Inflammatory macrophage treated with lipopolysaccharide for 4 hours (primary cell): ENCODE measurements around the gene PLSCR5.

Source experiments
- DNase-seq: peaks from one replicate; pipeline ENCODE4 v3.0.0-alpha.2; 2020

Gene PLSCR5

GRCh38 chr3:146605106-146605505 lies at the start of gene PLSCR5:
Gene PLSCR5, minus strand, starts transcription at chr3:146605346. Its CDS starts 134 bp downstream, at chr3:146605212.
- no peak for DNase-seq

GRCh38 chr3:146653978-146654377 lies 48.8 kb upstream of the PLSCR5 start:
- DNase-seq = no peak

- DNase-seq = no peak
Observed at GRCh38 chr3:146650691-146651442, 45.7 kb upstream of the PLSCR5 start.

GRCh38 chr3:146646261-146646660 lies 41.1 kb upstream of the PLSCR5 start:
- DNase-seq = peak; percentile 11

GRCh38 chr3:146640955-146641867 lies 36.1 kb upstream of the PLSCR5 start:
- DNase-seq = peak; percentile 44

GRCh38 chr3:146640361-146640760 lies 35.2 kb upstream of the PLSCR5 start:
- DNase-seq = no peak

GRCh38 chr3:146638718-146639117 lies 33.6 kb upstream of the PLSCR5 start:
- DNase-seq = no peak

- no peak for DNase-seq
Observed at GRCh38 chr3:146637871-146638270, 32.7 kb upstream of the PLSCR5 start.

GRCh38 chr3:146636881-146637280 lies 31.7 kb upstream of the PLSCR5 start:
- no peak for DNase-seq

- DNase-seq = no peak
Observed at GRCh38 chr3:146634346-146634745, 29.2 kb upstream of the PLSCR5 start.

GRCh38 chr3:146628671-146629070 lies 23.5 kb upstream of the PLSCR5 start:
- no peak for DNase-seq

- no peak for DNase-seq
Observed at GRCh38 chr3:146626403-146627122, 21.4 kb upstream of the PLSCR5 start.

GRCh38 chr3:146625186-146625775 lies 20.1 kb upstream of the PLSCR5 start:
- peak; percentile 49 for DNase-seq

- DNase-seq = no peak
Observed at GRCh38 chr3:146621723-146622122, 16.6 kb upstream of the PLSCR5 start.

GRCh38 chr3:146612015-146612414 lies 6.9 kb upstream of the PLSCR5 start:
- DNase-seq = no peak

GRCh38 chr3:146611096-146611495 lies 6.0 kb upstream of the PLSCR5 start:
- no peak for DNase-seq

GRCh38 chr3:146598535-146598934 lies 6.6 kb downstream of the PLSCR5 start:
- no peak for DNase-seq

- DNase-seq = peak; percentile 21
Observed at GRCh38 chr3:146594843-146595482, 10.2 kb downstream of the PLSCR5 start.

- no peak for DNase-seq
Observed at GRCh38 chr3:146593776-146594175, 11.4 kb downstream of the PLSCR5 start.

GRCh38 chr3:146590521-146590920 lies 14.6 kb downstream of the PLSCR5 start:
- DNase-seq = no peak

GRCh38 chr3:146589899-146590508 lies 15.1 kb downstream of the PLSCR5 start:
- peak; percentile 61 for DNase-seq

- DNase-seq = no peak
Observed at GRCh38 chr3:146585156-146585555, 20.0 kb downstream of the PLSCR5 start.
